Dermis blood vessel endothelial cell (primary cell): ENCODE measurements around the gene C2CD3. TPM values are rescaled to one million over a fixed set of nuclear protein-coding genes. Genes with fewer than 3 reads are reported as not detected.

Experiments
- total RNA-seq: library from RNA; depleted of rRNA; stranded (reverse); fragments of >200 nt; gene quantifications from 2 replicates; pipeline ENCODE4 v1.2.3, GENCODE V29; 2014

The C2CD3 gene
- total RNA-seq, 1 donor from 2014 or later: 13.4 TPM

Other genes with a start within 250 kb of the C2CD3 start
- not detected in 2 replicates for gene DNAJB13, start 220.0 kb downstream of the C2CD3 start, total RNA-seq
- 2.6 and 22.3 TPM in 2 replicates for gene UCP2, start 188.2 kb downstream of the C2CD3 start, total RNA-seq
- 0.28 and 0.34 TPM in 2 replicates for gene UCP3, start 161.9 kb downstream of the C2CD3 start, total RNA-seq
- gene PPME1, start 287 bp upstream of the C2CD3 start, total RNA-seq: 15.1 and 29.5 TPM in 2 replicates
- 19.2 and 37.4 TPM in 2 replicates for gene P4HA3, start 140.6 kb upstream of the C2CD3 start, total RNA-seq
- gene PGM2L1, start 227.4 kb upstream of the C2CD3 start, total RNA-seq: 27.4 and 42.2 TPM in 2 replicates